Measurements from ENCODE around the gene RASAL2.

GRCh38 chr1:178238722-178239510, 145.0 kb downstream of the RASAL2 start:
- TF ChIP-seq CTCF (conservative IDR thresholded peaks at IDR 0.05 in 1 of 2, IDR thresholded peaks at IDR 0.05 in 1 of 2; ENCODE audit: extremely low read depth in 1 of 2, insufficient read depth in 1 of 2, low read depth in 1 of 2, low read length in 2 of 2) (no peak), EZH2 (IDR thresholded peaks at IDR 0.05; ENCODE audit: borderline replicate concordance, low read length) (no peak)

Measured in mammary epithelial cell (primary cell).